HG03135 (cell line): ENCODE results near the gene PRELID3B.
A peak's percentile ranks its signal among the peaks of the same experiment; 100 is the strongest.
"Not testable (repeated sequence)": the region's sequence is repeated elsewhere in the genome, so short reads cannot be mapped to it uniquely, and the experiment has no call there.

Source experiments
- ATAC-seq: cut with Tn5 transposase; IDR thresholded peaks from one replicate; pipeline ENCODE4 v1.9.1; 2021; ENCODE audit warnings: mild to moderate bottlenecking, moderate library complexity; ENCODE audit not compliant: unreplicated experiment

Gene PRELID3B

GRCh38 chr20:59050437-59050836, 7.9 kb upstream of the PRELID3B start:
- no peak for ATAC-seq

GRCh38 chr20:59048681-59049030, 6.1 kb upstream of the PRELID3B start:
- ATAC-seq: no peak

GRCh38 chr20:59047938-59048680, 5.5 kb upstream of the PRELID3B start:
- no peak for ATAC-seq

GRCh38 chr20:59046862-59047261, 4.3 kb upstream of the PRELID3B start:
- ATAC-seq: no peak

- no peak for ATAC-seq
Measured at GRCh38 chr20:59044796-59045195, 2.2 kb upstream of the PRELID3B start.

- no peak for ATAC-seq
Measured at GRCh38 chr20:59044295-59044694, 1.7 kb upstream of the PRELID3B start.

- ATAC-seq: no peak
Measured at GRCh38 chr20:59043698-59044097, 1.1 kb upstream of the PRELID3B start.

- ATAC-seq: peak; percentile 94
Measured at GRCh38 chr20:59042796-59043631, 428 bp upstream of the PRELID3B start.

- not testable (repeated sequence) for ATAC-seq
Measured at GRCh38 chr20:59041487-59041886, 1.1 kb downstream of the PRELID3B start.

GRCh38 chr20:59040667-59041066, 1.9 kb downstream of the PRELID3B start:
- no peak for ATAC-seq

- ATAC-seq: no peak
Measured at GRCh38 chr20:59039233-59039632, 3.4 kb downstream of the PRELID3B start.

- ATAC-seq: no peak
Measured at GRCh38 chr20:59037386-59037785, 5.2 kb downstream of the PRELID3B start.

GRCh38 chr20:59035381-59035780, 7.2 kb downstream of the PRELID3B start:
- no peak for ATAC-seq

- ATAC-seq: no peak
Measured at GRCh38 chr20:59033616-59034165, 8.9 kb downstream of the PRELID3B start.

GRCh38 chr20:59033093-59033492, 9.5 kb downstream of the PRELID3B start:
- ATAC-seq: no peak

GRCh38 chr20:59032713-59033059, 9.9 kb downstream of the PRELID3B start:
- peak; percentile 45 for ATAC-seq

GRCh38 chr20:59032023-59032712, 10.4 kb downstream of the PRELID3B start, which contains the start of gene ATP5F1E:
Gene ATP5F1E, minus strand, starts transcription at chr20:59032335. Its CDS starts 84 bp downstream, at chr20:59032251.
- ATAC-seq: peak; percentile 92

GRCh38 chr20:59031564-59032022, 11.0 kb downstream of the PRELID3B start:
- no peak for ATAC-seq

- no peak for ATAC-seq
Measured at GRCh38 chr20:59030911-59031563, 11.5 kb downstream of the PRELID3B start.

GRCh38 chr20:59028812-59029211, 13.8 kb downstream of the PRELID3B start:
- ATAC-seq: no peak
